HG02981 (cell line): ENCODE results near the gene OR2T35.
A peak's percentile ranks its signal among the peaks of the same experiment; 100 is the strongest.

ENCODE experiments used
- ATAC-seq: cut with Tn5 transposase; IDR thresholded peaks from one replicate; pipeline ENCODE4 v1.9.1; 2021; ENCODE audit warnings: mild to moderate bottlenecking, moderate library complexity; ENCODE audit not compliant: unreplicated experiment

Gene OR2T35

GRCh38 chr1:248627971-248628844 is 16.9 kb downstream of the OR2T35 start:
- peak; percentile 87 for ATAC-seq

GRCh38 chr1:248625971-248626370 is 19.1 kb downstream of the OR2T35 start:
- ATAC-seq: no peak

GRCh38 chr1:248625166-248625565 is 19.9 kb downstream of the OR2T35 start:
- no peak for ATAC-seq

GRCh38 chr1:248622570-248623001 is 22.5 kb downstream of the OR2T35 start:
- ATAC-seq: peak; percentile 96

GRCh38 chr1:248621770-248622169 is 23.3 kb downstream of the OR2T35 start:
- ATAC-seq: no peak

- no peak for ATAC-seq
Observed at GRCh38 chr1:248618878-248619277, 26.2 kb downstream of the OR2T35 start.

- no peak for ATAC-seq
Observed at GRCh38 chr1:248618119-248618518, 27.0 kb downstream of the OR2T35 start.

- no peak for ATAC-seq
Observed at GRCh38 chr1:248613742-248614141, 31.3 kb downstream of the OR2T35 start.

- no peak for ATAC-seq
Observed at GRCh38 chr1:248611883-248612414, 33.1 kb downstream of the OR2T35 start.

GRCh38 chr1:248610301-248610700 is 34.8 kb downstream of the OR2T35 start:
- ATAC-seq: no peak

- no peak for ATAC-seq
Observed at GRCh38 chr1:248599396-248599795, 45.7 kb downstream of the OR2T35 start.

- no peak for ATAC-seq
Observed at GRCh38 chr1:248597589-248597988, 47.5 kb downstream of the OR2T35 start, which contains the start of gene OR2T10. Gene OR2T10, minus strand, starts transcription at chr1:248597700. Its CDS starts 3,932 bp downstream, at chr1:248593768.

GRCh38 chr1:248596615-248597014 is 48.5 kb downstream of the OR2T35 start:
- no peak for ATAC-seq

GRCh38 chr1:248593226-248593625 is 51.9 kb downstream of the OR2T35 start:
- no peak for ATAC-seq

- no peak for ATAC-seq
Observed at GRCh38 chr1:248592655-248593054, 52.4 kb downstream of the OR2T35 start.

GRCh38 chr1:248590055-248590454 is 55.0 kb downstream of the OR2T35 start:
- ATAC-seq: no peak

- no peak for ATAC-seq
Observed at GRCh38 chr1:248589334-248589733, 55.7 kb downstream of the OR2T35 start.
